ENCODE results near the gene CCDC7. TPM values are rescaled to one million over a fixed set of nuclear protein-coding genes. Genes with fewer than 3 reads are reported as not detected.

Gene CCDC7
- total RNA-seq, 1 donor from 2014 or later: 2.3 TPM

DNA sequence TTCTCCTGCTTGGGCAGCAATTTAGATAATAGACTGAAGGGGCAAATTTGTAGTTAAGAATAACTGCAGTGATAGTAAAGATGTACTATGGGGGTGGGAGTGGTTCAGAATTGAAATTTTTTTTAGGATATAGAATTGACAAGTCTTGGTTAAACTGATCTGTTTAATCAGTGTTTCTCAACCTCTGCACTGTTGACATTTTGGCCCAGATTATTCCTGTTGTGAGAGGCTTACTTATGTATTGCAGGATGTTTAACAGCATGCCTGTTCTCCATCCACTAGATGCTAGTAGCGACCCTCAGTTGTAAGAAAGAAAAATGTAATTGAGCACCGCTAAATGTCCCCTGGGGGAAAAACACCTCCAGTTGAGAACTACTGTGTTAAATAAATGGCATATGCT, 176.5 kb downstream of the CCDC7 start:
- TF ChIP-seq, protein P1, sequence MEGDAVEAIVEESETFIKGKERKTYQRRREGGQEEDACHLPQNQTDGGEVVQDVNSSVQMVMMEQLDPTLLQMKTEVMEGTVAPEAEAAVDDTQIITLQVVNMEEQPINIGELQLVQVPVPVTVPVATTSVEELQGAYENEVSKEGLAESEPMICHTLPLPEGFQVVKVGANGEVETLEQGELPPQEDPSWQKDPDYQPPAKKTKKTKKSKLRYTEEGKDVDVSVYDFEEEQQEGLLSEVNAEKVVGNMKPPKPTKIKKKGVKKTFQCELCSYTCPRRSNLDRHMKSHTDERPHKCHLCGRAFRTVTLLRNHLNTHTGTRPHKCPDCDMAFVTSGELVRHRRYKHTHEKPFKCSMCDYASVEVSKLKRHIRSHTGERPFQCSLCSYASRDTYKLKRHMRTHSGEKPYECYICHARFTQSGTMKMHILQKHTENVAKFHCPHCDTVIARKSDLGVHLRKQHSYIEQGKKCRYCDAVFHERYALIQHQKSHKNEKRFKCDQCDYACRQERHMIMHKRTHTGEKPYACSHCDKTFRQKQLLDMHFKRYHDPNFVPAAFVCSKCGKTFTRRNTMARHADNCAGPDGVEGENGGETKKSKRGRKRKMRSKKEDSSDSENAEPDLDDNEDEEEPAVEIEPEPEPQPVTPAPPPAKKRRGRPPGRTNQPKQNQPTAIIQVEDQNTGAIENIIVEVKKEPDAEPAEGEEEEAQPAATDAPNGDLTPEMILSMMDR (IDR thresholded peaks at IDR 0.05; ENCODE audit: insufficient read depth, low read depth, low read length): no peak
- TF ChIP-seq EZH2 (IDR thresholded peaks at IDR 0.05; ENCODE audit: insufficient read depth, low read length): no peak
- H3K36me3 Mint-ChIP-seq (ENCODE audit: low read depth, unreplicated experiment): no peaks in the 10 kb centered on the region
- no peaks in the 10 kb centered on the region for H3K9me3 ChIP-seq (ENCODE audit: insufficient read depth, low read depth, low read length)
- H3K27ac Mint-ChIP-seq (ENCODE audit: unreplicated experiment): no peak overlapping the region
- H3K4me3 Mint-ChIP-seq (ENCODE audit: unreplicated experiment): no peak overlapping the region
- H3K9ac ChIP-seq (ENCODE audit: low read length): no peak overlapping the region
- H3K27me3 Mint-ChIP-seq (ENCODE audit: low read depth, unreplicated experiment): no peaks in the 10 kb centered on the region
- H3K4me3 ChIP-seq (ENCODE audit: insufficient read depth, low read depth, low read length): no peak overlapping the region
- no peak for DNase-seq (ENCODE audit: low read depth)
- H3K4me1 Mint-ChIP-seq (ENCODE audit: low read depth, unreplicated experiment): no peaks in the 10 kb centered on the region
- peaks cover 6% of the 10 kb centered on the region for H3K9me3 Mint-ChIP-seq (ENCODE audit: unreplicated experiment)
- no peaks in the 10 kb centered on the region for H3K79me2 ChIP-seq (ENCODE audit: insufficient read depth, low read length)
- no peaks in the 10 kb centered on the region for H3K36me3 ChIP-seq (ENCODE audit: insufficient read depth, low read length)
- no peak overlapping the region for H2AFZ ChIP-seq (ENCODE audit: low read depth, low read length)
- no peak overlapping the region for H3K4me2 ChIP-seq (ENCODE audit: low read length)
- no peaks in the 10 kb centered on the region for H3K27me3 ChIP-seq (ENCODE audit: insufficient read depth, low read length)
- no peak overlapping the region for H3K27ac ChIP-seq (ENCODE audit: low read depth, low read length)
- no peaks in the 10 kb centered on the region for H4K20me1 ChIP-seq (ENCODE audit: insufficient read depth, low read length)
- no peaks in the 10 kb centered on the region for H3K4me1 ChIP-seq (ENCODE audit: insufficient read depth, low read length)
- FAIRE-seq: no peak

DNA sequence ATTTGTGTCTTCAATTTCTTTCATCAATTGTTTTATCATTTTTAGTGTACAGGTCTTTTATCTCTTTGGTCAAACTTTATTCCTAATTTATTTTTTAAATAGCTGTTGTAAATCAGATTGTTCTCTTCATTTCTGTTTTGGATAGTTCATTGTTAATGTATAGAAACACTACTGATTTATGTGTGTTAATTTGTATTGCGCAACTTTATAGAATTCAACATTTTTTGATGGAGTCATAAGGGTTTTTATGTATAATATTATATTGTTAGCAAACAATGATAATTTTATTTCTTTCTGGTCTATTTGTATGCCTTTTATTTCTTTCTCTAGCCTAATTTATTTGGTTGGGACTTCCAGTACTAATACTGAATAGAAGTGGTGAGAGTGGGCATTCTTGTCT, 181.2 kb downstream of the CCDC7 start:
- TF ChIP-seq, protein P1 (IDR thresholded peaks at IDR 0.05; ENCODE audit: insufficient read depth, low read depth, low read length): no peak
- no peak for TF ChIP-seq EZH2 (IDR thresholded peaks at IDR 0.05; ENCODE audit: insufficient read depth, low read length)
- H3K4me3 ChIP-seq (ENCODE audit: insufficient read depth, low read depth, low read length): no peak overlapping the region
- no peak overlapping the region for H3K4me3 Mint-ChIP-seq (ENCODE audit: unreplicated experiment)
- no peaks in the 10 kb centered on the region for H3K4me1 Mint-ChIP-seq (ENCODE audit: low read depth, unreplicated experiment)
- no peaks in the 10 kb centered on the region for H3K36me3 Mint-ChIP-seq (ENCODE audit: low read depth, unreplicated experiment)
- H3K79me2 ChIP-seq (ENCODE audit: insufficient read depth, low read length): no peaks in the 10 kb centered on the region
- FAIRE-seq (no peak), DNase-seq (ENCODE audit: low read depth) (no peak)
- no peak overlapping the region for H3K27ac ChIP-seq (ENCODE audit: low read depth, low read length)
- H3K9me3 Mint-ChIP-seq (ENCODE audit: unreplicated experiment): peaks cover 6% of the 10 kb centered on the region
- no peaks in the 10 kb centered on the region for H3K9me3 ChIP-seq (ENCODE audit: insufficient read depth, low read depth, low read length)
- H3K9ac ChIP-seq (ENCODE audit: low read length): no peak overlapping the region
- no peaks in the 10 kb centered on the region for H3K36me3 ChIP-seq (ENCODE audit: insufficient read depth, low read length)
- no peaks in the 10 kb centered on the region for H4K20me1 ChIP-seq (ENCODE audit: insufficient read depth, low read length)
- no peaks in the 10 kb centered on the region for H3K4me1 ChIP-seq (ENCODE audit: insufficient read depth, low read length)
- H3K4me2 ChIP-seq (ENCODE audit: low read length): no peak overlapping the region
- no peak overlapping the region for H3K27ac Mint-ChIP-seq (ENCODE audit: unreplicated experiment)
- H3K27me3 Mint-ChIP-seq (ENCODE audit: low read depth, unreplicated experiment): no peaks in the 10 kb centered on the region
- no peaks in the 10 kb centered on the region for H3K27me3 ChIP-seq (ENCODE audit: insufficient read depth, low read length)
- H2AFZ ChIP-seq (ENCODE audit: low read depth, low read length): no peak overlapping the region

DNA sequence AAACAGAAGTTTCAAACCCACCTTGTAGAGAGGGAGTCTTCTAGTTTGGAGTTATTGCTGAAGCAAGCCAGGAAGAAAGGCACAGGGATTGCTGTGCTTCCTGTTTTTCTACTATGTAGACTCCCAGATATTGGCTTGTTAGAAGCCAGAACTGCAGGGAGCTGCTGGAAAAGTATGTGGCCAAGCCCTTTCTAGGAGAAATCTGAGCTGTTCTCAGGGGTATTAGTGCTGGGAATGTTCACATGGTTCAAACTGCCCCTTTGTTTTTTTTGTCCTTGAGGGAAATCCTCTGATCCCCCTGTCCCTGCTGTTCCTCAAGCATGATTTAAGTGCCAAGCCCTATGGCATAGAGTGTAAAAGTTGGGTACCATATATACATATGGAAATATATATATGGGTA, 184.0 kb downstream of the CCDC7 start:
- Histone ChIP-seq H3K36me3 (ENCODE audit: insufficient read depth, low read length) (no peaks in the 10 kb centered on the region), H3K9ac (ENCODE audit: low read length) (no peak overlapping the region), H3K27ac (ENCODE audit: low read depth, low read length) (no peak overlapping the region), H3K27me3 (ENCODE audit: insufficient read depth, low read length) (no peaks in the 10 kb centered on the region), H3K4me3 (ENCODE audit: insufficient read depth, low read depth, low read length) (no peak overlapping the region), H3K4me1 (ENCODE audit: insufficient read depth, low read length) (no peaks in the 10 kb centered on the region), H4K20me1 (ENCODE audit: insufficient read depth, low read length) (no peaks in the 10 kb centered on the region), H2AFZ (ENCODE audit: low read depth, low read length) (no peak overlapping the region), H3K9me3 (ENCODE audit: insufficient read depth, low read depth, low read length) (no peaks in the 10 kb centered on the region), H3K4me2 (ENCODE audit: low read length) (no peak overlapping the region), H3K79me2 (ENCODE audit: insufficient read depth, low read length) (no peaks in the 10 kb centered on the region)
- peaks cover 6% of the 10 kb centered on the region for H3K9me3 Mint-ChIP-seq (ENCODE audit: unreplicated experiment)
- H3K4me3 Mint-ChIP-seq (ENCODE audit: unreplicated experiment): no peak overlapping the region
- H3K4me1 Mint-ChIP-seq (ENCODE audit: low read depth, unreplicated experiment): no peaks in the 10 kb centered on the region
- TF ChIP-seq EZH2 (IDR thresholded peaks at IDR 0.05; ENCODE audit: insufficient read depth, low read length): no peak
- TF ChIP-seq, protein P1 (IDR thresholded peaks at IDR 0.05; ENCODE audit: insufficient read depth, low read depth, low read length): no peak
- H3K27ac Mint-ChIP-seq (ENCODE audit: unreplicated experiment): no peak overlapping the region
- H3K36me3 Mint-ChIP-seq (ENCODE audit: low read depth, unreplicated experiment): no peaks in the 10 kb centered on the region
- H3K27me3 Mint-ChIP-seq (ENCODE audit: low read depth, unreplicated experiment): no peaks in the 10 kb centered on the region
- FAIRE-seq (no peak), DNase-seq (ENCODE audit: low read depth) (no peak)
